SKM-1 (cell line): ENCODE data around the gene PTPDC1.
A peak's percentile ranks its signal among the peaks of the same experiment; 100 is the strongest.

Source experiments
- DNase-seq: peaks from one replicate; lab custom pipeline; 2025; ENCODE audit not compliant: unreplicated experiment; lab: John Stamatoyannopoulos, UW

The PTPDC1 gene, protein sequence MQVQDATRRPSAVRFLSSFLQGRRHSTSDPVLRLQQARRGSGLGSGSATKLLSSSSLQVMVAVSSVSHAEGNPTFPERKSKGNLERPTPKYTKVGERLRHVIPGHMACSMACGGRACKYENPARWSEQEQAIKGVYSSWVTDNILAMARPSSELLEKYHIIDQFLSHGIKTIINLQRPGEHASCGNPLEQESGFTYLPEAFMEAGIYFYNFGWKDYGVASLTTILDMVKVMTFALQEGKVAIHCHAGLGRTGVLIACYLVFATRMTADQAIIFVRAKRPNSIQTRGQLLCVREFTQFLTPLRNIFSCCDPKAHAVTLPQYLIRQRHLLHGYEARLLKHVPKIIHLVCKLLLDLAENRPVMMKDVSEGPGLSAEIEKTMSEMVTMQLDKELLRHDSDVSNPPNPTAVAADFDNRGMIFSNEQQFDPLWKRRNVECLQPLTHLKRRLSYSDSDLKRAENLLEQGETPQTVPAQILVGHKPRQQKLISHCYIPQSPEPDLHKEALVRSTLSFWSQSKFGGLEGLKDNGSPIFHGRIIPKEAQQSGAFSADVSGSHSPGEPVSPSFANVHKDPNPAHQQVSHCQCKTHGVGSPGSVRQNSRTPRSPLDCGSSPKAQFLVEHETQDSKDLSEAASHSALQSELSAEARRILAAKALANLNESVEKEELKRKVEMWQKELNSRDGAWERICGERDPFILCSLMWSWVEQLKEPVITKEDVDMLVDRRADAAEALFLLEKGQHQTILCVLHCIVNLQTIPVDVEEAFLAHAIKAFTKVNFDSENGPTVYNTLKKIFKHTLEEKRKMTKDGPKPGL

DNA sequence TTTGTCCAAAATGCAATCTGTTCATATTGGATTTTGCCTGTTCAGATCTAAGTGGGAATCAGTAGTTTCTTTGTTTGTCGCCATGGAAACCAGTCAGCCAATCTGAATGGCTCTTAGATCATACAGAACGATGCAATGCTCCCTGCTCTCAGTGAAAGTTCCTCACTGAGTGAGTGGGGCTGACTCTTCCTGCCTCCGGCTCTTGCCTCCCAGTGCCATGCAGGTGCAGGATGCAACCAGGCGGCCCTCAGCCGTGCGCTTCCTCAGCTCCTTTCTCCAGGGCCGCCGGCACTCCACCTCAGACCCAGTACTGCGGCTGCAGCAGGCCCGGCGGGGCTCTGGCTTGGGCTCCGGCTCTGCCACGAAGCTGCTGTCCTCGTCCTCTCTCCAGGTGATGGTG lies at the start of gene PTPDC1:
Gene PTPDC1, plus strand, starts transcription at position 151 of the 400 bp plus-strand sequence. Its CDS starts 67 bp downstream, at position 218.
- no peak for DNase-seq

DNA sequence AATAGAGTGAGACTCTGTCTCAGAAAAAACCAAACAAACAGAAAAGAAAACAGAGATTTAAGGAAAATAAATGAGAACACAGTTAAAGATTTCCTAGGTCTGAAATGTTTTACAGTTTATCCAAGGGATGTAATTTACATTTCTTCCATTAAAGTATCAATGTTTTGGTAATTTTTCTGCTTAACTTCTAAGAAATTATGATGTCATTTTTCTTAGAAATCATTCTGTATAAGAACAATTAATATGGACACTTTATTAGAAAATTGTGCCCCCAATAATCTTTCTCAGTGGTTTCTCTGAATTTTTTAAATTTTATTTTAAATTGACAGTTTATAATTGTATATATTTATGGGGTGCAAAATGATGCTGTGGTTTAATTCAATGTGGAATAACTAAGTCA lies 49.8 kb upstream of the PTPDC1 start:
- DNase-seq, result no peak

GRCh38 chr9:94039786-94040185 lies 44.5 kb upstream of the PTPDC1 start:
- DNase-seq, result no peak

DNA sequence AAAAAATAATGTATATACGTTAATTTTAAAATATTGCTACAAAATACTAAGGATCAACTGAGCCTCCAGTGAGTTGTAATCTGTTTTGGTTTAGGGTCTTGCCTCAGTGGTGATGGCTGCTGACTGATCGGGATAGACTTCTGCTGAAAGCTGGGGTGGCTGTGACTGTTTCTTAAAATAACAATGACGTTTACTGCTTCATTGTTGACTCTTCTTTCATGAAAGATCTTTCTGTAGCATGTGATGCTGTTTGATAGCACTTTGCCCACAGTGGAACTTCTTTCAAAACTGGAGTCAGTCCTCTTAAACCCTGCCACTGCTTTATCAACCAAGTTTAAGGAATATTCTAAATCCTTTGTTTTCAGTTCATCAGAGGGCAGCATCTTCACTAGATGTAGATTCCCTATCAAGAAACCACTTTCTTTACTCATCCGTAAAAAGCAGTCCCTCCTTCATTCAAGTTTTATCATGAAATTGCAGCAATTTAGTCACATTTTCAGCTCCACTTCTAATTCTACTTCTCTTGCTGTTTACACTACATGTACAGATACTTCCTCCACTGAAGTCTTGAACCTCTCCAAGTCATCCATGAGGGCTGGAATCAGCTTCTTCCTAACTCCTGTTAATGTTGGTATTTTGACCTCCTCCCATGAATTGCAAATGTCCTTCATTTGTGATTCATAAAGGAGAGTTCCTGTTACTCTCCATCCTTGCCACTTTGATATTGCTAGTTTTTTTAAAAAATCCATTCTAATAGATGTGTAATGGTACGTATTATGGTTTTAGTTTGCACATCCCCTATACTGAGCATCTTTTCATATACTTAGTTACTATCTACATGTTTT lies 41.5 kb upstream of the PTPDC1 start:
- no peak for DNase-seq

GRCh38 chr9:94054716-94055115 lies 29.5 kb upstream of the PTPDC1 start:
- no peak for DNase-seq

DNA sequence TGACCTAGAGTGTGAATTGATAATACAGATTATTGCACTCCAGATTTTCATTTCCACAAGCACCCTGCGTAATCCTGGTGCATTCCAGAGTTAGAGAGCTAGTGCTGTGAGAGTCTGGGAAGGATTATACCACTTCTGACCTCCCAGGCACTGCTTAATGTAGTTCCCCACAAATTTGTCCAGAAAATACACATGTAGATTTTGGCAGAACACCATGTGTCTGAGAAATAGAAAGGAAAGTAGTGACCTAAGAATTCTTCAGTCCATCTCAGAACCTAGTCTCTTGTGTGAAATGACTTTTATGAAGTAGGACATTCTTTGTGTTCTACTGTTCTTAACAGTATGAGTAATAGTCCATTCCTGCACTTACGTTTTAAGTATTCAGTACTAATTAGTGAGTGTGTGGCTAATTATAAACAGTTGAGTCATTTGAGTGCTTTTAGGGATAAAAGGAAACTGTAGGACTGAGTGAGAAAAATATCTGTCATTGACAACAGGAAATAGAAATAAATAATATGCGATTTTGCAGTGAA lies 27.8 kb upstream of the PTPDC1 start:
- DNase-seq, result no peak

GRCh38 chr9:94057918-94058317 lies 26.3 kb upstream of the PTPDC1 start:
- DNase-seq, result no peak

DNA sequence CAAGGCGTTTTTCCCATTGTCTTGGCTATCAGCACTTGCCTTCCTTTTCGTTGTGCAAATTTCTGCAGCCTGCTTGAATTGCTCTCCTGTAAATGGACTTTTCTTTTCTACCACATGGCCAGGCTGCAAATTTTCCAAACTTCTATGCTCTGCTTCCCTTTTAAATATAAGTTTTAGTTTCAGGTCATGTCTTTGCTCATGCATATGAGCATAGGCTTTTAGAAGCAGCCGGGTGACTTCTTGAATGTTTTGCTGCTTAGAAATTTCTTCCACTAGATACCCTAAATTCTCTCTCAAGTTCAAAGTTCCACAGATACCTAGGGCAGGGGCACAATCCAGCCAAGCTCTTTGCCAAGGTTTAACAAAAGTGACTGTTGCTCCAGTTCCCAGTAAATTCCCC lies 22.4 kb upstream of the PTPDC1 start:
- no peak for DNase-seq

- peak; percentile 10 for DNase-seq
Measured at GRCh38 chr9:94065535-94065961, 18.7 kb upstream of the PTPDC1 start.

DNA sequence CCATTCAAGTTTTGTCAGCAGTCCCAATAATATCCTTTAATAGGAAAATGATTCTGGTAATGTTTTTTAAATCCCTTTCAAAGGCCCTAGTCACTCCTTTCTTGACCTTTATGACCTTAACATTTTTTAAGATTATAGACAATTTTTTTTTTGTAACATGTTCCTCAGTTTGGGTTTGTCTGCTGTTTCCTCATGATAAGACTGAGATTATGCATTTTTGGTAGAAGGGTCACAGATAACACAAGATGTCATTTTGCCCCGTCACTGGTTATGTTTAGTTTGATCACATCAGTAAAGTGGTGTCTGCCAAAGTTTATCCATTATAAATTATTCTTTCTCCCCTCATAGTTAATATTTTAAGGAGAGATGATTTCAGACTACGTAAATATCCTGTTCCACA lies 16.0 kb upstream of the PTPDC1 start:
- DNase-seq, result no peak

DNA sequence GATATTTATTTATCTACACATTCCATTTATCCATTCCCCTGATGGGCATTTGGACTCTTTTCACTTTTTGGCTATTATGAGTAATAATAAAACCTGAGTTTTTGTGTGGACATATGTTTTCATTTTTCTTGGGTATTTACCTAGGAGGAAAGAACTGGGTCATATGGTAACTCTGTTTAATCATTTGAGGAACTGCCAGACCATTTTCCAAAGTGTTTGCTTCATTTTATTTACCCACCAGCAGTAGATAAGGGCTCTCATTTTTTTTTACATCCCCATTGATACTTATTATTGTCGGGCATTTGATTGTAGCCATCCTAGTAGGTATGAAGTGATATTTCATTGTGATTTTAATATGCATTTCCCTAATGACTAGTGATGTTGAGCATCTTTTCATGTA lies 7.7 kb upstream of the PTPDC1 start:
- DNase-seq, result no peak

GRCh38 chr9:94078086-94078485 lies 6.2 kb upstream of the PTPDC1 start:
- DNase-seq, result no peak

DNA sequence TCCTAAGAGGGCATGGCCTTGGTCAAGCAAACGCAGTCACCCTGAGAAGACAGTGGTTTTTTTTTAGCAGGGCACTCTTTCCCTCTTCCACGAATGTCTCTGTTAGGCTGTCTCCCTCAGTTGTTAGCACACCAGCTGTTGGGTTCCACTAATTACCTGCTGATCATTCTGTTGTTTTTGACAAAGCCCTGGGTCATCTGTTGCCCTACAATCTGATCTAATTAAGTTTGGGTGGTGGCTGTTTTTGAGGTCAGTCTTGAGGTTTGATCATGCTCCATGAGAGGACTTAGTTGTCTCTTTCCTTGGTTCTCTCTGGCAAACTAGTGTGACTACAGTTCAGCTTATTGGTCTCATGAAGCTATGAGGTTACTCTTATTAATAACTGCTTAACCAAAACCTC lies 5.0 kb upstream of the PTPDC1 start:
- no peak for DNase-seq

DNA sequence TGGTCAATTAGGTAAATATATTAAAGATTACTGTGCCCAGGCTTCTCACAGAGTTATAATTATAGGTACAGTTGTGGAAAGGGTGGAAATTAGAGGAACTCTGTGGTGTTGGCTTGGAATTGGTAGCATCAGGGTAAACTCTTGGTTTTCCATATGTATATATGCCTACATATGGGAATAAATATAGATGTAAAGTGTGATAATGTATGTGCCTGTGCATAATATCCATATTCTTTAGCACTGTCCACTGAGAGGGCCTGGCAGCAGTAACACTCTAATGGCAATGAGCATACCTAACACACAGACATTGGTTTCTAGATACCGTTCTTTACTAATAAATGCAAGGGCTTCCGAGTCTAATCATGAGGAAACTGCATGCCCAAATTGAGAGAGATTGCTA lies 4.0 kb upstream of the PTPDC1 start:
- no peak for DNase-seq

- no peak for DNase-seq
Measured at GRCh38 chr9:94081435-94081834, 2.8 kb upstream of the PTPDC1 start.

DNA sequence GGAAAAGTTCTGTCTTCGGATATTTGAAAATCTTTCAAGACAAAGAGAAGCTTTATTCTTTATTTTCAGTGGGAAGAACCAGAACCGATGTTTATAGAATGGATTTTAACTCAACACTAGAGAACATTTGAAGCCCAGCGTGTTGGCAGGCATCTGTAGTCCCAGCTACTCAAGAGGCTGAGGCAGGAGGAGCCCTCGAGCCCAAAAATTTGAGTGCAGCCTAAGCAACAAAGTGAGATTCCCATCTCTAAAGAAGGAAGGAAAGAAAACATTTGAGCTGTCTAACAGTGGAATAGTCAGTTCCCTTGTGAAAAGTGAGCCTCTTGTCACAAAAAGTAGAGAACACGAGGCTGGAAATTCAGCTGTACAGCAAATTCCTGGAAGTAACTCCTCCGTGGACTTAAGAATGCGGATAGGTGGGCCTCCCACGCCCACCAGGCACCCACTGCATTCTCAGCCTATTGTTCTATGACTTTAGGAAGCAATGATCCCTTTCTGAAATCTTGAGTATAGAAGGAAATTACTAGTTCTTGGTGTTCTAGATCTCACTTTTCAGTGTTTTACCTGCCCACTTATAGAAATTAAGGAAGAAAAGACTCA lies 2.3 kb upstream of the PTPDC1 start:
- DNase-seq, result no peak

GRCh38 chr9:94082553-94082952 lies 1.7 kb upstream of the PTPDC1 start:
- DNase-seq, result no peak

GRCh38 chr9:94082956-94083355 lies 1.3 kb upstream of the PTPDC1 start:
- DNase-seq, result no peak

DNA sequence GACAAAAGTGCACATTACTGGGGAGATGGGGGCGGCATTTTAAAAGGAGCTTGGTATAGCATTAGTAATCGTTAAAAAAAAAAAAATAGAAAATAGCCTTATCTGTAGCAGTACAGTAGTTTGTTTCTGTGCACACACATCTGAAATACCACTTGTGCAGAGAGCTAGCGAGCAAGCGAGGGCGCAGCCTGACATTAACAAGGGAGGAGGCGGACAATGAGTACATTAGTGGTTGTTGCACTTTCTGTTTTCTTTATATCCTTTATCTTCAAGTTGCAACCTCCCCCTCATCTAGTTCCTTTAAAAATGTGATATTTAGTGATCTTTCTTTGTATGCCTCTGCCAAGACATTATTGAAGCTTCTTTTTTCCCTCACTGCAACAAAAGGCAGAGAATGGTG lies 880 bp upstream of the PTPDC1 start:
- DNase-seq, result no peak

DNA sequence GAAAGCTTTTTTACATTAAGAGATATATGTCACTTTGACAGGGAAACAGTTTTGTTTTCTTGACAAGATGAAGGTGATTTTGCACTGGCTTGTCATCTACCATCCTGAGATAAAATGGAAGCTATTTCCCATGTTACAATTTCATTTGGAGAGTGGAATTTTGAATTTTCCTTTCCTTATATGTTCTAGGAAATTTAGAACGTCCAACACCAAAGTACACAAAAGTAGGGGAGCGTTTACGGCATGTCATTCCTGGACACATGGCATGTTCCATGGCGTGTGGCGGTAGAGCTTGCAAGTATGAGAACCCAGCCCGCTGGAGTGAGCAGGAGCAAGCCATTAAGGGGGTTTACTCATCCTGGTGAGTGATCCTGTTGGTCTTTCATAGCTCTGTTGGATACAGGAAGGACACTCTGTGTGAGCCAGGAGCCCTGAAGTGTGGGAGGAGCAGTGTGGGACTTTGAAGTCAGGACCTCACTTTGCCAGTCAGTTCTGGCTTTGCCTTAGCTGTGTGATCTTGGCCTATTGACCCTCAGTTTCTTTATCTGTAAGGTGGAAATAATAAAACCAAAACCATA lies 887 bp downstream of the PTPDC1 start:
- DNase-seq, result no peak
